ENCODE results near the gene GNPDA1.

DNA sequence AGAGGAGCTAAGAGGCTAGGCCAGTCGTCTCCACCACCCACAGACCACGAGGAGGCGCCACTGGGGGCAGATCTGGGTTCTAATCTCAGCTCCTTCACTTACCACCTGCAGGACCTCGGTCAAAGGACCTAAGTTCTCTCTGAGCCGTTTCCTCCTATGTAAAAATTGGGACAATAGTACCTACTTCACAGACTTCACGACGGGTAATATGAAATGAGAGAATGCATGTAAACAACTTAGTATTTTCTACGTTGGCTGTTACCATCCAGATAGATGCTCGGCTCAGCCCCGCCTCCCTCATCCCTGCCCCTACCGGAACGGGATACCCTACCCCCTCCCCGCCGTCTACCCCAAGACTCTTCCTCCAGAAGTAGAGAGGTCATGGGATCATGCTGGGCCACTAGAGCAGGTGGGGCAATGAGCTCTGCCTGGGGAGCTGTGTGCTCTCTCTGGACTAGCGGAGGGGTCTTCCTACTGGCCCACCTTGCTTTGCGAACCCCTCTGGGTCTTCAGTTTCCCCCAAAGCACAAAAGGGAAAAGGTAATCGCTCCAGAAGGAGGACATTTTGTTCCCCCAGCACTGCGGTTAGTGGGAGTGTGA, 541 bp downstream of the GNPDA1 start:
- peak; percentile 37; the same call in 1 of the 2 replicates for TF ChIP-seq CTCF (conservative IDR thresholded peaks at IDR 0.05; ENCODE audit: low read depth, low read length)
- no peak for TF ChIP-seq BHLHE40 (IDR thresholded peaks at IDR 0.05; ENCODE audit: low read depth, low read length)
- no peak for TF ChIP-seq CEBPB (IDR thresholded peaks at IDR 0.05; ENCODE audit: low read depth, low read length)
- no peak for TF ChIP-seq MXI1 (IDR thresholded peaks at IDR 0.05; ENCODE audit: borderline replicate concordance, low read depth, low read length)
- no peak for TF ChIP-seq POLR2A (IDR thresholded peaks at IDR 0.05; ENCODE audit: low read depth, low read length)
- TF ChIP-seq MAZ (IDR thresholded peaks at IDR 0.05; ENCODE audit: borderline replicate concordance, low read depth, low read length): no peak
- no peak for TF ChIP-seq RCOR1 (IDR thresholded peaks at IDR 0.05; ENCODE audit: insufficient replicate concordance, low read length)
- TF ChIP-seq, protein P1, sequence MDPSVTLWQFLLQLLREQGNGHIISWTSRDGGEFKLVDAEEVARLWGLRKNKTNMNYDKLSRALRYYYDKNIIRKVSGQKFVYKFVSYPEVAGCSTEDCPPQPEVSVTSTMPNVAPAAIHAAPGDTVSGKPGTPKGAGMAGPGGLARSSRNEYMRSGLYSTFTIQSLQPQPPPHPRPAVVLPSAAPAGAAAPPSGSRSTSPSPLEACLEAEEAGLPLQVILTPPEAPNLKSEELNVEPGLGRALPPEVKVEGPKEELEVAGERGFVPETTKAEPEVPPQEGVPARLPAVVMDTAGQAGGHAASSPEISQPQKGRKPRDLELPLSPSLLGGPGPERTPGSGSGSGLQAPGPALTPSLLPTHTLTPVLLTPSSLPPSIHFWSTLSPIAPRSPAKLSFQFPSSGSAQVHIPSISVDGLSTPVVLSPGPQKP (IDR thresholded peaks at IDR 0.05; ENCODE audit: borderline replicate concordance, low read depth, low read length): no peak
- no peak for TF ChIP-seq FOS (IDR thresholded peaks at IDR 0.05; ENCODE audit: low read depth, low read length)
